ENCODE results near the gene RNASEH2A.
A peak's percentile ranks its signal among the peaks of the same experiment; 100 is the strongest.

Gene RNASEH2A

DNA sequence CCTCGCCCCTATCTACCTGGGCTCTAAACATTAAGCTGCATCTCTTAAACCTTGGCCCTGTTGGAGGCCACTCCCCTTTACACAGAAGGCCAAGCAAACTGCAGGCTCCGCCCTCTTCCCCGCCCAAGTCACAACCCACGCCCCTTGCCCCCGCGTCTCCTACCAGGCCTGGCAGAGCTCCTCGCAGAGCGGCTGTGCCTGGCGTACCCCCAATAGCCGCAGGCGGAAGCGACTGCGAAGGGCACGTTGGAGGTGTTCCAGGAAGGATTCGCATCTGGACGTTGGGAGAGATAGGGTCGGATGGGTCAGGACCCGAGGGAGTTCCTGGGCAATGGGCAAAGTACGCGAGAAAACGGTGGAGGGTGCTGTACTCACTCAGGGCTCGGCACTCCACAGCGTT is 22.1 kb downstream of the RNASEH2A start:
- peaks cover 8% of the 10 kb centered on the region for H3K27me3 ChIP-seq (ENCODE audit: insufficient read depth, poor library complexity, severe bottlenecking)
- TF ChIP-seq, protein P1, sequence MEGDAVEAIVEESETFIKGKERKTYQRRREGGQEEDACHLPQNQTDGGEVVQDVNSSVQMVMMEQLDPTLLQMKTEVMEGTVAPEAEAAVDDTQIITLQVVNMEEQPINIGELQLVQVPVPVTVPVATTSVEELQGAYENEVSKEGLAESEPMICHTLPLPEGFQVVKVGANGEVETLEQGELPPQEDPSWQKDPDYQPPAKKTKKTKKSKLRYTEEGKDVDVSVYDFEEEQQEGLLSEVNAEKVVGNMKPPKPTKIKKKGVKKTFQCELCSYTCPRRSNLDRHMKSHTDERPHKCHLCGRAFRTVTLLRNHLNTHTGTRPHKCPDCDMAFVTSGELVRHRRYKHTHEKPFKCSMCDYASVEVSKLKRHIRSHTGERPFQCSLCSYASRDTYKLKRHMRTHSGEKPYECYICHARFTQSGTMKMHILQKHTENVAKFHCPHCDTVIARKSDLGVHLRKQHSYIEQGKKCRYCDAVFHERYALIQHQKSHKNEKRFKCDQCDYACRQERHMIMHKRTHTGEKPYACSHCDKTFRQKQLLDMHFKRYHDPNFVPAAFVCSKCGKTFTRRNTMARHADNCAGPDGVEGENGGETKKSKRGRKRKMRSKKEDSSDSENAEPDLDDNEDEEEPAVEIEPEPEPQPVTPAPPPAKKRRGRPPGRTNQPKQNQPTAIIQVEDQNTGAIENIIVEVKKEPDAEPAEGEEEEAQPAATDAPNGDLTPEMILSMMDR (IDR thresholded peaks at IDR 0.05; ENCODE audit: poor library complexity, severe bottlenecking): no peak
- no peaks in the 10 kb centered on the region for H3K36me3 ChIP-seq (ENCODE audit: low read depth)
- peak; percentile 60 for ATAC-seq (ENCODE audit: low read depth)
- no peak overlapping the region for H3K4me3 ChIP-seq (ENCODE audit: severe bottlenecking)
- no peak overlapping the region for H3K27ac ChIP-seq (ENCODE audit: poor library complexity, severe bottlenecking)
- DNase-seq (ENCODE audit: low spot score): no peak
- no peaks in the 10 kb centered on the region for H3K9me3 ChIP-seq (ENCODE audit: severe bottlenecking)
- H3K4me1 ChIP-seq (ENCODE audit: insufficient read depth, poor library complexity, severe bottlenecking): peaks cover 10% of the 10 kb centered on the region

DNA sequence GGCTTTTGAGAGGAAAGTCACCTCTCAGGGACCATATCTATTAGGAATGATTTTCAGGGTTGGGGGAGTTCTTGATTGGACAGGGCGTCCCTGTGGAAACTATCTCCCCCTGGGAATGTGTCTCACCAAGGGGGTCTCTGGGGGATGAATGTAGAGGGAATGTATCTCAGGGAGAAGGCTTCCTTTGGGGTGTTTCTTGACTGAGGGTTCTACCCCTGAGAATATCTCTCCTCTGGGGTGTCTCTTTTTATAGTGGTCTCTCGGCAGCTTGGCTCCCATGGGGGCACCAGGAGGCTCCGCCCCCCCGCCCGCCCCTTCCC is 27.0 kb downstream of the RNASEH2A start:
- TF ChIP-seq, protein P1 (IDR thresholded peaks at IDR 0.05; ENCODE audit: poor library complexity, severe bottlenecking): no peak
- no peaks in the 10 kb centered on the region for H3K9me3 ChIP-seq (ENCODE audit: severe bottlenecking)
- no peaks in the 10 kb centered on the region for H3K36me3 ChIP-seq (ENCODE audit: low read depth)
- peaks cover 53% of the 10 kb centered on the region for H3K27me3 ChIP-seq (ENCODE audit: insufficient read depth, poor library complexity, severe bottlenecking)
- peaks cover 10% of the 10 kb centered on the region for H3K4me1 ChIP-seq (ENCODE audit: insufficient read depth, poor library complexity, severe bottlenecking)
- H3K27ac ChIP-seq (ENCODE audit: poor library complexity, severe bottlenecking): no peak overlapping the region
- peak overlapping the region; percentile 47 for H3K4me3 ChIP-seq (ENCODE audit: severe bottlenecking)
- ATAC-seq (ENCODE audit: low read depth) (no peak), DNase-seq (ENCODE audit: low spot score) (no peak)

DNA sequence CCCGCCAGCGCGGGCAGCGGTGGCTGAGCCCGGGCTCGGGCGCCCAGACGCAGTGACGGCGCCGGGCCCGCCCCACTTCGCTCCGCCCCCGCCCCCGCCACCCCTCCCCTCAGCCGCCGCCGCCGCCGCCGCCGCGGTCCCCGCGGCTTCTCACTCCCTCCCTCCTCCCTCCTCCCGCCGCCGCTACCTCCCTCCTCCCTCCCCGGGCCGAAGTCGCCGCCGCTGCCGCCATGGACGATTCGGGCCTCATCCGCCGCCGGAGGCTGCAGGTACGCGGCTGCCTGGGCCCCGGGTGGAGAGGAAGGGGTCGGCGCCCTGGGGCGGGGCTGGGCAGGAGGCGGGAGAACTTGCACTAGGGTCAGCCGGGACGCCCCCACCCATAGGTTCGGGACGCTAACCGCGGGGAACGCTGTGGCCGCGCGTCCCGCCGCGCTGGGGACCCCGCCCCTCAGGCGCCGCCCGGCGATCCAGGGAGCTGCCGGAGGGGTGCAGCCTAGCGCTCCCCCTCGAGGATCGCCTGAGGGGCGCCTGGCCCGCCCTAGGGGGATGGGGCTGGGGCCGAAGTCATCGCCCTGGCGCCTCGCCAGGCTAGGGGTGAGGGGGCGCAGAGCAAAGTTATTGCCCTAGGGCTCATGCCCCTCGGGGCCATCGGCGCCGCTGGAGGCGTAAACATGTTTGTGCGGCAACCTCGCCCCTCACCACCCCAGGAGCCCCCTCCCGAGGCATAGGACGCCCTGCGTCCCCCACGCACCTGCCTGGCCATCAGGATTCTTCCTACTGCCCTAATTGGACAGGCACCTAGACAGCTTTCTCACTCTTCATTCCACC is 27.6 kb downstream of the RNASEH2A start:
- Histone ChIP-seq H3K4me1 (ENCODE audit: insufficient read depth, poor library complexity, severe bottlenecking) (peaks cover 10% of the 10 kb centered on the region), H3K4me3 (ENCODE audit: severe bottlenecking) (peak overlapping the region; percentile 47), H3K27me3 (ENCODE audit: insufficient read depth, poor library complexity, severe bottlenecking) (peaks cover 58% of the 10 kb centered on the region), H3K9me3 (ENCODE audit: severe bottlenecking) (no peaks in the 10 kb centered on the region), H3K27ac (ENCODE audit: poor library complexity, severe bottlenecking) (no peak overlapping the region), H3K36me3 (ENCODE audit: low read depth) (no peaks in the 10 kb centered on the region)
- ATAC-seq (ENCODE audit: low read depth) (no peak; the same call in 2 of the 3 replicates), DNase-seq (ENCODE audit: low spot score) (no peak)
- TF ChIP-seq, protein P1 (IDR thresholded peaks at IDR 0.05; ENCODE audit: poor library complexity, severe bottlenecking): no peak

DNA sequence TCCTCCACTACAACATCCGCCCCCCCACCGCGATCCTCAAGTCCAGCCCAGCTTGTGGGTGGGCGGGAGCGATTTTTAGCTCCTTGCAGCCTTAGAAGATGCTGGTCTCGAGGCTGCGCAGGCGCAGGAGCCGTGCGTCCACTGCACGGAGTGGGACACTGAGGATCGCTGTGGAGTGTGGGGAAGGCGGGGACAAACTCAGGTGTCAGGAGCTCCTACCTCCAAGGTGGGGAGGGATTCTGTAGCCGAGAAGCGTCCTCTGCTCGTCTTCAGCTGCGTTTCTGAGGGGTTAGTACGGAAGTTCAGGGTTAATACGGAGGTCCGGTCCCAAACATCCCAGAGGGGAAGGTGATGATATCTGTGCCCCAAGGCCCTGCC is 28.2 kb downstream of the RNASEH2A start, which contains the start of gene RTBDN:
TSS of gene RTBDN (minus strand) at position 14 of the 378 bp plus-strand sequence. CDS start 4,600 bp downstream, outside the sequence.
- ATAC-seq (ENCODE audit: low read depth) (no peak), DNase-seq (ENCODE audit: low spot score) (no peak)
- TF ChIP-seq, protein P1 (IDR thresholded peaks at IDR 0.05; ENCODE audit: poor library complexity, severe bottlenecking): no peak
- Histone ChIP-seq H3K4me3 (ENCODE audit: severe bottlenecking) (peak within 1 kb of the TSS; percentile 47), H3K27ac (ENCODE audit: poor library complexity, severe bottlenecking) (no peak within 1 kb of the TSS), H3K4me1 (ENCODE audit: insufficient read depth, poor library complexity, severe bottlenecking) (peaks cover 10% of the 10 kb centered on the region), H3K9me3 (ENCODE audit: severe bottlenecking) (no peaks in the 10 kb centered on the region), H3K27me3 (ENCODE audit: insufficient read depth, poor library complexity, severe bottlenecking) (peaks cover 64% of the 10 kb centered on the region), H3K36me3 (ENCODE audit: low read depth) (no peaks in the 10 kb centered on the region)
